NCI-H1694 (cell line): Measurements from ENCODE around the gene ANK3.

ENCODE experiments used
- DNase-seq: peaks from one replicate; lab custom pipeline; 2025; lab: John Stamatoyannopoulos, UW

The ANK3 gene

DNA sequence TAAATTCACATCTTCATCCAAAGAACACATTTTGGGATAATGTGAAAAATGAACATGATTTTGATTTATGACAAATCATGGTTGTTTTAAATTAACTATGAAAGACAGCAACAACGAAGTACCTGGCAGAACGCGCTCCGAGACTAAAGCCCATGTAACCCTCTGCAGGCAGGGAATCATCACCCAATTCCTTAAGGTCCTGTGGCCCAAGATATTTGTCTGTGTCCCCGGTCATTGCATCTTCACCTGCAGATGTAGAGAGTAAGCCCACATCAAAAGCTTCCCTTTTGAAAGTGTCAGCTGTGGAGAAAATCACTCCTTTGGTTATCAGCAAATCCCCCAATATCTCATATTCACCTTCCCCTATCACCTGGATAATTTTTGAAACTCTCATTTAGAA is 250.8 kb downstream of the ANK3 start:
- DNase-seq: no peak

DNA sequence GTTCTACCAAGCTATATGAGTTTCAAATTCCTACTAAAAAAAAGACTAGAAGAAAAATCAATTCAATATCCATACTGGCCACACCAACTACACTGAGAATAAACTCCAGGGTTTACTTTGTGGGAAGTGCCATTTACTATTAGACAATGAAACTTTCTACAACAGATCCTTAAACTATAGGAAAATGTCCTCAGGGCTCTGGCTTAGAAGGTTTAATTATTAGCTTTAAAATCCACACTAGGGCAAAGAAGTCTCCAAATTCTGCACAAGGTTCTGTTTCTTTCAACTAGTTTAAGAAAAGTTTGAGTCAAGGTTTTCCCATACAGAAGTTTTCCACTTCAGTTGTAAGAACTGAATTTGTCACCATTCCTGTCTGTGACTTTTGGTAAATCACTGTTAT is 251.6 kb downstream of the ANK3 start:
- no peak for DNase-seq

DNA sequence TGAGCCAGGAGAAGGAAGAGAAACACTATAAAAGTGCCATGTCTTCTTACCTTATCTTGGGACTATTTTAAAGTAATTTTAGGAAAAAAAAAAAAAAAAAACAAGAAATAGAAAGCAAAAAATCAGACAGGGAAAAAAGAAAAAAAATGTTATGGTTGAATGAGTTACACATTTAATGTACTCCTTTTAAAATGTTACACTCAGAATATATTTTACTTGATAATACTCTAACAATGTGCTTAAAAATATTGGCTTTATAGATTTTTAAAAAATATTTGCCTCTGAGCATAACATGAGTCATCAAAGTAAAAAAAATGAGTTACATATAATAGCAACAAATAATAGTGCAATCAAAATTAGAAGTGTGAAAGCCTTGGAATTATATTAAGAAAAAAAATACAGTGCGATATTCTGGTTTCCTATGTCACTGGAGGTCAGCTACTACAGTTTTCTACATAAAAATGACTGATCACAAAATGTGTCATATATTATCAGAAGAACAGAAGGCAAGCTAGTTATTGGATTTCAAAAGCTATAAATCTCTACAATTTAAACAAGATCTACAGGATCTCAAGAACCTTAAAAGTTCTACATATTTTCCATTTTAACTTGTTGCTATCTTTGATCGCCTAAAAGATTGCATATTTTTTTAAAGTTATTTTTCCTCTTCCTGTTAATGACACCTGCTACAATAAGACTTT is 252.2 kb downstream of the ANK3 start:
- DNase-seq: no peak

DNA sequence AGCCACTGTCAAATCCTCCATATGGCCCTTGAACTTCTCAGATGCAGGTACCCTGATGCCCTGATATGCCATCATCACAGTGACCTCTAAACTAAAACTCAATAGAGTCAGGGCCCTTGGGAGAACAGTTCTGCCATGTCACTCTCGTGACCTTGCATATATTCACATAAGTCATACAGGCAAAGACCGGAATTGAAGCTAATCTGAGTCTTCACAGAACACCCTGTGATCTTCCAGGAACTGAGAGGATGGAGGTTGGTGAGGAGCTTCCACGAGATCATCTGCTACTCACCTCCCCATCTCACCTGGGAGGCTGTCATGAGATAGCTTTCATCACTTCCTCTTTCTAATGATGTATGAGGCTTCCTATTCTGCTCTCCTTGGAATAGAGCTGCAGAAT is 254.7 kb downstream of the ANK3 start:
- DNase-seq: no peak

DNA sequence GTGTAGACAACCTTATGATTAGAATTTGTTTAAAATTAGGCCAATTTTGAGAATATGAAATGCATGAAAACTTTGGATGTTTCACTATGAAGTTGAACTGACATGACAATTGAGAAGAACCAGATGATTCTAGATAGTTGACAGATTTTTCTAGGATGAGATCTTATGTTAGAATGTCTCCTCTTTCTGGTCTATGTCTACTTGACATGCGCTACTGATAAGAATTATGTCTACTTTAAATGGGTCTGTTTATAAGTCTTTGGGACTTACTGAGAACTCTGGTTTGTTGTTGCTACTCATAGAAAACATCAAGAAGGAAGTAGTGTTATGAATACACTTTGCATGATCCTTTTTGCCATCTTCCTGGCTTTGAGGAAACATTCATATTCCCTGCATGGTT is 255.1 kb downstream of the ANK3 start:
- no peak for DNase-seq

DNA sequence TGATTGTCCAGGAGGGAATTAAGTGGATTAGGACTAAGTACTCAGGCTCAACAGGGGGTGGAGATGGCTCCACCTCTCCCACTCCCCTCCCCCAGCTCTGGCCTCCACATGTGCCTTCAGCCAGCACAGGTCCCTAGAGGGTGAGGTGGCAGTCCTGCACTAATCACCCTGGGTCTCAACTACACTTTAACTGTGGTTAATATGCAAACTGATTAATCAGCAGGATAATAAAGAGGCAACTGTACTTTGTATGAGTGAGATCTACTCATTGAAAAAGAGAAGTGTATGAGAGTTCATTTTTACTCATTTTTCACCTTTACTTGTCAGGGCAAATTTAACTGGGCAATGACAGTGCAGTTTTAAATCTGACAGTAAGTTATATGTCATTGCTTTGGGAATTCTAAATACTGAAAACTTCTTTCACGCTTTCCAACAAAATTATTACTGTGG is 259.5 kb downstream of the ANK3 start:
- no peak for DNase-seq

DNA sequence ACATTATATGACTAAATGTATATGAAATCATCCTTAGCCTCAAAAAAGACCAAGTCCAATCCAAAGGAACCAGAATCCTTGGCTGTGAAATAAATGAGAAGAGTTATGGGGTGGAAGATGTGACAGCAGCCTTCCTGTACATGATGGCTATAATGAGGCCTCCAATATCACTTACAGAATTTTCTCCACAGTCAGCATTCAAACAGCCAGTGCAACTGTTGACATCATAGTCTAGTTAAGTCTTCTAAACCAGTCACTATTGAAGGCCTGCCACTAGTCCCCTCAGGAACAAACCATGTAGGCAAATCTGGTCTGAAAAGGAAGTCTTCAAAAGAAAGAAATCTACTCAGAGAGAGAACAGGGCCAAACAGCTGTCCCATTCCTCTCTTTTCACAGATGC is 263.8 kb downstream of the ANK3 start:
- DNase-seq: no peak

DNA sequence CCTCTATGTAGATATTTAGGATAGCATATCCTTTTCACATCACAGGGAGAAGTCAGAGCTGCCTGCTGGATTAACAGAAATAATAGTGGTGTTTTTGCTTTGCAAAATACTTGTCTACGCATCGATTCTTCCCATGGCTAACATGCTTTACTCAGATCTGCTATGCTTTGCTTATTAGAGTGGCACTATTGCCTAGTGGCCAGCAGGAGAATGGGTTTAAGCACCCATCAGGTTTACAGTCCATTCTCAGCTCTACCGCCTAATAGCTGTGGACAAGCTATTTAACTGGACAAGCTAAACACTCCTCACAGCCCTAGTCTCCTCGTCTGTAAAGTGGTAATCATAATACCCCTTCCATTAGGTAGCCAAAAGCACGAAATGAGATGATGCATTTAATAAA is 265.1 kb downstream of the ANK3 start:
- DNase-seq: no peak

DNA sequence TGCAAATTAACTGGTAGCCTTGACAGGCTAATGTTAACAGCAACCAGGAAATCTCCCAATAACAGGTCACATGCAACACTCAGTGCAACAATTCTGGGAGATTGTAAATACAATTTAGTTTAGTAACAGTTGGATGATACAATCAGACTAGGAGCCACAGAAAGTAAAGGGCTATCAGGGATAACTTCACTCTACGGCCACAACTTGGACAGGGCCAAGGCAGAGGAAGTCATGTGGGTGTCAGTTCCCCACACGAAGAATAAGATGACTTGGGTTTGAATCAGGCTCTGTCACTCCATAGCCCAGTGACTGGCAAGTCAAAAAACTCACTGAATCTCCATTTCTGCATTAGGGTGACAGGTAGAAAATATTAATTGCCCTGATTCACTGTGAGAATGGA is 266.0 kb downstream of the ANK3 start:
- no peak for DNase-seq

DNA sequence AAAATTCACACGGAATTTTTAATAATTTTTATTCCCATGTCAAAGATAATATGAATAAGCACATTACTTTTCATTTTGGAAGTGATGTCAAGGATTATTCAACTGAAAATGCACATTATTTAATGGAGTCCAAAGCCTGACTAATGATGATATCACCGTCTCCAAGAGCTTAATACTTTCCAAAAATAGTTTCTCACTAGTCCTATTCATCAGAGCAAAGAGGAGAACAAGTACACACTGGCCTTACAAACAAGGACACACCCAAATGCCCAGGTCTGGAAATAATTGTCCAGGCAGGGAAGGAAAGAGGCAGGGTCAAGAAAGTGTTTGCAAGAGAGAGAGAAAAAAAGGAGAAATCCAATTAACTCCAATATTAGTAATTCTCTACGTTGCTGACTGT is 266.5 kb downstream of the ANK3 start:
- no peak for DNase-seq

DNA sequence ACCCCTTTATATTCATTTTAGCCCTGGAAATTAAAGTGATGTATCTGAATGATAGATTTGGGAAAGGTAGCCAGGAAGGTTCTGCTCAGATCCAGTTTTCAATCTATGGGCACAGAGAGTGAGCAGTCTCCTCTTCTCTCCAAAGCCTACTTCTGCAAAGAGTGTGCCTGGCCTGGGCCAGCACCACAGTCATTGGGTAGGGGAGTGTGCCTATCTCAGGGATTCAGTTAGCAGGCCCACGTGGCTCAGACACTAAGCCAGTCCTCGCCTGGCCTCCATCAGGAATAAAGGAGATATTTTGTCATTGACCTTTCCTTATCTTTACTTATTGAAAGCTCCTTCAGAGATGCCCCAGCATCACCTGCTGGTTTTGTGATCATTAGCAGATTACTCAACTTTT is 267.5 kb downstream of the ANK3 start:
- no peak for DNase-seq

DNA sequence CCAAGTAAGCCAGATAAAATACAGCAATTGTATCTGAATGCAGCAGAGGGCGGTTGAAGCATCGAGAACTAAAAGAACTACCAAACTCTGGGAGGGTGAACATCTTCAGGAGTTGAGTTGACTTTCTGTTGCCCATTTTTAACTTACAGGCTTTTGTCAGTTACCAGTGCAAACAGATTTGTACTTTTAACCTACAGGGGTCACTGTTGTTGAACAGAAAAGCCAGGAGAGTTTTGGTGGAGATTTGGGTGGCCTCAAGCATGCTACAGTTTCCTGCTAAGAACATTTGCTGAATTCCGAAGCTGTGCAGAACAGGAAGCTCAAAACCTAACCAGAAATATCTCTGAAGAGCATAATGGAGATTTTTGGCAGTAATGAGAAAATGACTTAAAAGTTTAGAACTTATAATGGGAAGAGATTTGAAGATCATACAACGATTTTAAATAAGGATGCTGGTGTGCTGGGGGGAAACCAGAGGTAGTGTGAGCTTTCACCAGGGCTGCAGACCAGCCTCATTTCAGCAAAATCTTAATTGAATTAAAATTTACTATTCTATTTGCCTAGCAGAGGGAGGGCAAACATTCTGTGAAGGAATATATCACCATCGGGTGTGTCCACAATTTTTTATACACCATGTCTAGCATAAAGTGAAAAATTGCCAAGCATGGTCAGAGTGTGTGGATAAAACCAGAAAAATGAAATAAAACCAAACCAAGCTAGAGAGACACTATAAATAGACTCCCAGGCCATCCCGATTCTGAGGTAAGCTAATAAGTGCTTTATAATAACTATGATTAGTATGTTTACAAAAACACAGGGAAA is 274.7 kb downstream of the ANK3 start:
- DNase-seq: peak; percentile 20

DNA sequence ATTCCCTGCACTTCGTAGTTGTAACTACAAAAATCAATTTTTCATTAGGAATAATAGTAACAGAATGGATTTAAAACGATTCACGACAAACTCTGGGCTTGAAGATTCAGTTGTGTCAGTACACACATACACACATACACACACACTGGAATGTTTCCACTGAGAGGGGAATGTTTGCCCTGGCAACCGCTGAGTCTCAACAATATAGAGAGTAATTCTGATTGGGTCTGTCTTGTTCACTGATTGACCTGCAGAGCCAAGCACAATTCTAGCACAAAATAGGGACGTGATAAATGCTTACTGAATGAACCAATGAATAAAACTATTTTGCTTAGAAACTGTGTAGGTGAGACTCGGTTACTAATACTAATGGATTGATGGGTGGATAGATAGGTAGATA is 278.9 kb downstream of the ANK3 start:
- DNase-seq: no peak

DNA sequence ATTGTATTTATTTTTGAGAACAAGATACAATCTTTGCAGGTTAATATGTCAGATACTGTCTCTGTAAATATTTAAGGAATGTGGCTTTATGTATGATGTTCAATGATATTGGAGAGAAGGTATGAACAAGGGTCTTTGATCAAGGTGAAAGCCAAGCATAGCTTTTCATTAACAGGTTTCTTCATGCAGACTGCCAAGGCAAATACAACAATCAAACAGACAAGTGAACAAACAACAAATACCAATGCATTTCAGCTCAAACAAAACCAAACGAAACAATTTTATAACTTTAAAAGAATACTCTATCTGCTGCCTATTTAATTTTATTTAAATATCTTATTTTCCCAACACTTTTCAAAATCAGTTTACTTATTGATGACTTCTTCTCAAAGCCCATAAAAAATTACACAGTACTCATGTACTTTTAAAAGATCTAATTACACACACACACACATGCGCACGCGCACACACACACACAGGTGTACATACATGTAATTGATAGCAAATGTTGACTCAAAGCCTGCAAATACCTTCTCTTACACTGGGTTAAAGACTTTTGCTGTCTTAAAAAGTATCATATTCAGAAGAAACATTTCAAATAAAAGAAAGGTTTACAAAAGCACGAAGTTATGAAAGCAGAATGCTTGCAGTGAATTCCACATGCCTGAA is 282.2 kb downstream of the ANK3 start:
- no peak for DNase-seq

DNA sequence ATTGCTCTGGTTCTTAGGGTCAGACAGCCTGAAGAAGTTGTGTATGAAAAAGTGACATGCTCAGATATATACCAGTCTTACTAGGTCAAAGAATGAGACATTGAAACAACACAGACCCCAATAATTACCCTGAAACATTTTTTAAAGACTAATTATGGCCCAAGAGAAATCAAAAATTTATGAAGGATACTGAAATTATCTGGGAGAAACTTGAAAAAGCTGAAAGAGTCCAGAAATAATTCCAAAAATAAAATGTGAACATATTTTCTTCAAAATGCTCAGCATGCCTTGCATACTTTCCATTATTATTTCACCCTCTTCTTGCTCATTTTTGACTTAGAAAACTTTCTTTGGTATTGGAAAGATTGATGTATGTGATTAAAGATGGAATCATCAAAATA is 284.4 kb downstream of the ANK3 start:
- DNase-seq: no peak

DNA sequence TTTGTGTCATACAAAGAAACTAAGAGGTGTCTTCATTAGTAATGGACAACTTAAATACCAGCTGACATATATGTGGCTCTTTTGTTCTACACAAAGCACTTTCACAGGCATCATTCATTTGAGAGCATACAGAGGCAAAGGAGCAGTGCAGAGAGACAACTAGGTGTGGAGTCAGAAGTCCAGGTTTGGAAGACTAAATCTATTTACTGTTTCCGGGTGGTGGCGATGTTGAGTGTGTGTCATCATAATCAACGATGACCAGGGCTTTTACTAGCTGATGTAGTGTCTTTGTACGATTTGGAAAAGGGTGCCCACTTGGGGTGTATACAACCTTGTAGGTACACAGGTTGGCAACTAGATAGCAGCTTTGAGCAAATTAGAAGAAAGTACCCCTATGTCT is 287.9 kb downstream of the ANK3 start:
- no peak for DNase-seq

DNA sequence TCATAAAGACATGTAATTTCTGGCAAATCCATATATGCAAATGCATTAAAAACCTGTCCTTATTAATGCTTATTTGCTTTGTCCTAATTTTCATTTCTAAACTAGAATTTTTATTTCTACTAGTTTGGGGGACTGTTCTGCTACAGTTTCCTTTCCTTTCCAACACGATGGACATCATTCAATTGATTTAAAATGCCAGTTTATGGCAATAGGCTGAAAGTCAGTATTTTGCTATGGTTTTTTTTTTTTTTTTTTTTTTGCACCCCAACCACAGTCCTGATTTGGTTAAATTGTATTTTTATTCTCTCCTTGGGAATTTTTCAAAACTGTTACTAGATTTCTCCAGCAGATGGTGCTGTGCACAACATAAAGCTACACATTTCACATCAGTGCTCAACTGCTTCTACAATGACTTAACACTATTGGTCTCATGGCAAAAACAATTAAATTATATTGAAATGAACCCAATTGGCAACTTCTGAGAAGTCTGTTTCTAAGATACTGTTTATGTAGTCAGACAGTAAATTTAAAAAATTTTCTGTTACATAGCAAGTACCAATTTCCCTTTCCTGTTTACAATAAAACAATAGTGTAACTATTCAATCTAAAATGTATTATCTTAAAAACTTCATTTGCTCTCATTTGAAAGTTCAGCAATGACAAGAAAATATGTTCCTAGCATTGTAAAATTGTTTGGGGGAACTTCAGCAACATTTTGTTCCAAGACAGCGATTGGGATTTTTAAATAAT is 289.5 kb downstream of the ANK3 start:
- DNase-seq: peak; percentile 59

DNA sequence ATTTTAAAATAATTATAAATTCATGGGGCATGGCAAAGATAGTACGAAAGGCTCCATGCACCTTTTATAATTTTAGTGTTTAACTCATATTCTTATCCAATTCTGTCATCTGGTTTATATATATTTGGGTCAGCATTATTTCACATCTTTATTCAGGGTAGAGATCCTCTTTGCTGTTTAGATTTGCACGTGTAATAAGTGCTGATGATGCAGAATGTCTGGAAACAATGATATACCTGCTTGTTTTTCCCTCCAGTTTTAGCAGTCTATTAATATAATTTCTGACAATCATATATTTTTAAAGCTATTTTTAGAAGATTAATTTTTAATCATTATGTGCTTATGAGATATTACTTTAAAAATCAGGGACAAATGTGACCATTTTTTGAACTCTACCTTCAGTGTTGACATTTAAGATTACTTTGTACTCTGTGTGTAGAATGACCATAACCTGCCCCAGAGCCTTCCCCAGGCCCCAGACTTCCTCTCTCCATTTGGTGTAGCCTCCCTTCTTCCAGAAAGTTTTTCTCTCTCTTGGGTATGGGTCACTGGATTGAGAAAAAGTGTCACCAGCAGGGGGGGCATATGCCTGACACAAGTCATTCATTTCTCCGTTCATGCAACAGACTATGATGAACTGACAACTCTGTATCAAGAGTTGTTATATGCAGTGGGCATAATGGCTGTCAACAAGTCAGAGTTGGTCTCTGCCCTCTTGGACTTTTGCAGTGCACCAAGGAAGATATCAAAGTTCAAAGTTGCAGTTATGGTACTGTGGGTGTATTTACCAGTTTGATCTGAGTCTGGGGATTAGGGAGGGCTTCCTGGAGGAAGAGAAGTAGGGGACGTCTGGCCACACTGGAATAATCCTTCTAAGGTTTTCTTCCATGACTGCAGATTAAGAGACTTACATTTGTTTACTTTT is 290.7 kb downstream of the ANK3 start:
- DNase-seq: peak; percentile 13

DNA sequence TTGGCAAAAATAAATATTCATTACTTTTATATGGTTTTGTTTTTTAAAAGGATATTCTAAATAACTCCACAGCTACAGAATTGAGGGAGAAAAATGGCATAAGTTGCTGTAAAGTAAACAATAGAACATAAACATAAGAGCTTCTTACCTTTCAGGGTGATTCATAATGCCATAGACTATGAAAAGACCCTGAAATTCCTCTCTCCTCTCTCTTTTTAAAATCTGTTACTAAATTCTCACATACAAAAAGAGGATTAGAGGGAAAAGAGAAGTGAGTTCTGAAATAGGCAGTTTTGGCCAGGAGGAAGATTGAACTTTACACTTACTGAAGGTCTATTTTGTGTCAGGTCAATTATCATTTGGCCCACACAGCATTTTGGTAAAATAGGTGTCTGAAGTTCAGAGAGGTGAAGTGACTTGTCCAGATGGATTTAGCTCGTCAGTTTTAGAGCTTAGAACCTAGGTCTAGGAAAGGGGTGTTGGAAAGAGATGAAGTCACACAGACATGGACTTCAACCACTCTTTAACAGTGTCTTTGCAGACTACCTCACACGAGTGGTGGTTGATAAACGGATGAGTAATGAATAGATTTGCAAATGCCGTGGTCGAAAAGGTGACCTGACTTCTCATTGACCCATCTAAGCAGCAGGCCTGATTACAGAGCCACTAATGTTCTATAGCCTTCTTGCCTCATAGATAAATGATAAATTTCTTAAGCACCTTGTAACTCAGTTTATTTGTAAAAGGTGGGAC is 292.7 kb downstream of the ANK3 start:
- no peak for DNase-seq

DNA sequence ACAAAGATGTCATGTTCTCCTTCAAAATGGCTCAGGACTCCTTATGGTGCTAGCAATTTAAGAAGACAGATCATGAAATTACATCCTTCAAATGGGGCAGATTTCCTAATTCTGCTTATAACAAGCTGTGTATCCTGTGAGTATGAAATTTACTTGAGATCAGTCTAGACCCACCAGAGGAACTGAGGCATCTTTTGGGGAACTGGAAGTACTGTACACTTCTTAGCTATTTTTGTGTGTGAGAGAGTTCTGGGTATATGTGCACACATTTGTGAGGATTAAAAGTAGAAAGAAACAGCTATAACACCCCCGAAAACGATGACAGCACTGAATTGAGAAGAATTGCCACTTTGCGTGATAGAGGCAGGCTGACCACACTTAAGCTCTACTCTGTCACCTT is 296.4 kb downstream of the ANK3 start:
- no peak for DNase-seq

DNA sequence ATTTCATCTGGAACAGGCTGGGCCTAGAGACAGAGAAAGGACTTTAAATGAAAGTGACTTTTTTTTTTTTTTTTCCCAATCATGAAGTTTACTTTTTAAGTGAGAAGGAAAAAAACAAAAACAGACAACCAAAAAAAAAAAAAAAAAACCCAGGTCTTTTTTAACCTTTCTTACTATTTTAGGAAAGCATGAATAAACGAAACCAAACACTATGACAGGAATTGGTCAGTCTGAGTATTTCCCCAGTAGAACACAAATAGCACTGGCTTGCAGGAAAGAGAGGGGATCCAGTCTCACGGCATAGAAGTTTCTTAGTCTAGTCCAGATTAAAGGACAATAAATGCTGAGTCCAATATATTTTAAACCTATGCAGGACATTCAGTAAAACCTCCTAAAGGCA is 302.8 kb downstream of the ANK3 start:
- no peak for DNase-seq
